CD4-positive, alpha-beta T cell (primary cell): ENCODE measurements around the gene CD34. TPM values are rescaled to one million over a fixed set of nuclear protein-coding genes. Genes with fewer than 3 reads are reported as not detected.

Experiments
- ATAC-seq: fragments of 200-7000 bp; cut with Tn5 transposase; one replicate; pipeline ENCODE4 v1.10.0; 2022; ENCODE audit warnings: mild to moderate bottlenecking; ENCODE audit not compliant: poor library complexity
- CTCF ChIA-PET: fragments of 350-600 bp; sonication (Branson Sonifier 250); formaldehyde crosslinking; loops from one replicate; lab custom pipeline; 2021; ENCODE audit warnings: antibody characterized with exemption, inconsistent platforms; lab: Charles Lee
- POLR2A ChIA-PET: fragments of 350-600 bp; sonication (Branson Sonifier 250); formaldehyde crosslinking; loops from one replicate; lab custom pipeline; 2021; ENCODE audit warnings: antibody characterized with exemption, inconsistent platforms; lab: Charles Lee
- DNase-seq, 14 experiments: peaks; one replicate each; pipeline ENCODE4 v3.0.0-alpha.2; 2013 to 2020; ENCODE audit warnings: mixed read lengths in 2 of 14
- H3K27ac ChIP-seq, 2 donors: one replicate each; pipeline versions ENCODE4 v1.5.1 to v1.7.0; 2013; ENCODE audit warnings: low read length in 2 of 2, low read depth in 1 of 2, mild to moderate bottlenecking in 1 of 2
- H3K27me3 ChIP-seq, 2 experiments: 1 replicate in 1 of 2; 2 replicates in 1 of 2; pipeline versions ENCODE4 v1.6.1 to v1.7.0; 2013; ENCODE audit warnings: low read length in 2 of 2, control low read depth in 1 of 2, mild to moderate bottlenecking in 1 of 2, moderate library complexity in 1 of 2; ENCODE audit not compliant: insufficient read depth in 2 of 2, control insufficient read depth in 1 of 2
- H3K36me3 ChIP-seq: one replicate; pipeline ENCODE4 v1.6.1; 2013; ENCODE audit warnings: low read length, control low read depth; ENCODE audit not compliant: insufficient read depth
- H3K4me1 ChIP-seq: one replicate; pipeline ENCODE4 v1.6.1; 2013; ENCODE audit warnings: low read length, control low read depth; ENCODE audit not compliant: insufficient read depth
- H3K4me3 ChIP-seq: one replicate; pipeline ENCODE4 v1.5.1; 2013; ENCODE audit warnings: mild to moderate bottlenecking, low read length, moderate library complexity
- H3K9me3 ChIP-seq, 2 experiments: 1 replicate in 1 of 2; 2 replicates in 1 of 2; pipeline versions ENCODE4 v1.6.1 to v1.7.0; 2013; ENCODE audit warnings: low read length in 2 of 2, mild to moderate bottlenecking in 2 of 2, control low read depth in 1 of 2, moderate library complexity in 1 of 2; ENCODE audit not compliant: control insufficient read depth in 1 of 2, insufficient read depth in 1 of 2
- H3K27ac Mint-ChIP-seq: one replicate; pipeline ENCODE4 v1.8.0; 2020; ENCODE audit warnings: mixed read lengths
- H3K27me3 Mint-ChIP-seq: one replicate; pipeline ENCODE4 v1.8.0; 2021; ENCODE audit warnings: mixed read lengths
- H3K36me3 Mint-ChIP-seq: one replicate; pipeline ENCODE4 v1.8.0; 2021; ENCODE audit warnings: low read depth, mixed read lengths
- H3K4me1 Mint-ChIP-seq: one replicate; pipeline ENCODE4 v1.8.0; 2021; ENCODE audit warnings: low read depth, mixed read lengths
- H3K4me3 Mint-ChIP-seq: one replicate; pipeline ENCODE4 v1.8.0; 2020; ENCODE audit warnings: mild to moderate bottlenecking, mixed read lengths
- H3K9me3 Mint-ChIP-seq: one replicate; pipeline ENCODE4 v1.8.0; 2020; ENCODE audit warnings: mixed read lengths
- CTCF ChIP-seq: fragments of 200-600 bp; IDR thresholded peaks from one replicate; pipeline ENCODE4 v1.8.0; 2022; ENCODE audit warnings: antibody characterized with exemption, mild to moderate bottlenecking
- intact Hi-C, 2 experiments: fragments of 100-400 bp; cut with DNase I in 1 of 2; cut with micrococcal nuclease in 1 of 2; formaldehyde crosslinking; loops; one replicate each; pipeline versions ENCODE4 v1.15.1 to v1.9.0; 2023 to 2025; cut with DNase I, micrococcal nuclease
- total RNA-seq, 174 experiments: library from RNA in 2 of 174; stranded (reverse) in 2 of 174; gene quantifications; one replicate each; pipeline ENCODE4 v1.2.3 and lab custom pipeline; 2021 to 2026

CD34 gene
- total RNA-seq, 2 experiments from 2014 or later, result not detected

- H3K4me1 ChIP-seq, result peaks cover 9% of the 10 kb centered on the region
- Mint-ChIP-seq H3K4me3 (no peak overlapping the region), H3K9me3 (no peaks in the 10 kb centered on the region), H3K27me3 (peaks cover 63% of the 10 kb centered on the region), H3K27ac (no peak overlapping the region), H3K36me3 (no peaks in the 10 kb centered on the region), H3K4me1 (peaks cover 17% of the 10 kb centered on the region)
- intact Hi-C loops, result no loop called here
- no peak overlapping the region for H3K4me3 ChIP-seq
- no peak for DNase-seq
- H3K27ac ChIP-seq, result no peak overlapping the region
- H3K27me3 ChIP-seq, result peaks cover 35 to 40% of the 10 kb centered on the region in 2 experiments
- ATAC-seq, result no peak
- CTCF ChIA-PET, result no interaction called here
- H3K9me3 ChIP-seq, result no peaks in the 10 kb centered on the region
- H3K36me3 ChIP-seq, result no peaks in the 10 kb centered on the region
- POLR2A ChIA-PET, result no interaction called here
- no peak for TF ChIP-seq CTCF
Observed at GRCh38 chr1:207913951-207914350, 3.0 kb upstream of the CD34 start.

- H3K4me3 Mint-ChIP-seq, result no peak overlapping the region
Observed at GRCh38 chr1:207911856-207912760, 1.2 kb upstream of the CD34 start.

GRCh38 chr1:207909687-207910086 is 1.2 kb downstream of the CD34 start:
- Mint-ChIP-seq H3K27ac (no peak overlapping the region), H3K27me3 (peaks cover 71% of the 10 kb centered on the region), H3K36me3 (no peaks in the 10 kb centered on the region), H3K4me3 (no peak overlapping the region), H3K4me1 (peaks cover 17% of the 10 kb centered on the region), H3K9me3 (no peaks in the 10 kb centered on the region)
- intact Hi-C loops, result no loop called here
- ATAC-seq (no peak), DNase-seq (no peak)
- no peak overlapping the region for H3K27ac ChIP-seq
- TF ChIP-seq CTCF, result no peak
- CTCF ChIA-PET, result no interaction called here
- H3K9me3 ChIP-seq, result no peaks in the 10 kb centered on the region
- H3K4me3 ChIP-seq, result no peak overlapping the region
- POLR2A ChIA-PET, result no interaction called here
- H3K4me1 ChIP-seq, result peaks cover 9% of the 10 kb centered on the region
- H3K27me3 ChIP-seq, result peaks cover 38 to 40% of the 10 kb centered on the region in 2 experiments
- H3K36me3 ChIP-seq, result no peaks in the 10 kb centered on the region

More at GRCh38 chr1:207911856-207912760, 1.2 kb upstream of the CD34 start:
- no peaks in the 10 kb centered on the region for H3K36me3 Mint-ChIP-seq
- H3K27ac Mint-ChIP-seq, result no peak overlapping the region
- no peak for TF ChIP-seq CTCF
- DNase-seq, result no peak
- peaks cover 17% of the 10 kb centered on the region for H3K4me1 Mint-ChIP-seq
- peaks cover 9% of the 10 kb centered on the region for H3K4me1 ChIP-seq
- intact Hi-C loops, result no loop called here
- H3K36me3 ChIP-seq, result no peaks in the 10 kb centered on the region
- H3K27ac ChIP-seq, result no peak overlapping the region
- no peaks in the 10 kb centered on the region for H3K9me3 ChIP-seq
- no peak for ATAC-seq
- H3K9me3 Mint-ChIP-seq, result no peaks in the 10 kb centered on the region
- no peak overlapping the region for H3K4me3 ChIP-seq
- ChIA-PET CTCF (interaction anchor here (0.9 kb wide), 1 partner anchor 115 kb away, joined by 5 read pairs; no protein-coding TSS in a partner anchor), POLR2A (no interaction called here)
- peaks cover 68% of the 10 kb centered on the region for H3K27me3 Mint-ChIP-seq
- peaks cover 38 to 40% of the 10 kb centered on the region in 2 experiments for H3K27me3 ChIP-seq
